Thoracic aorta (tissue), 2 donors: Measurements from ENCODE around the gene SMARCA4. TPM values are rescaled to one million over a fixed set of nuclear protein-coding genes. Genes with fewer than 3 reads are reported as not detected.
"Not testable (repeated sequence)": the region's sequence is repeated elsewhere in the genome, so short reads cannot be mapped to it uniquely, and the experiment has no call there.

Source experiments
- ATAC-seq: fragments of 150-250 bp; one replicate; pipeline ENCODE4 v1.8.0; 2017; ENCODE audit warnings: low read depth; ENCODE audit not compliant: insufficient number of reproducible peaks, low FRiP score
- DNase-seq: peaks from one replicate; pipeline ENCODE4 v3.0.0-alpha.2; 2020; ENCODE audit warnings: low spot score
- H3K27ac ChIP-seq, 2 donors: fragments of 200-600 bp; sonication (generic); 1 replicate in 1 of 2; 2 replicates in 1 of 2; pipeline ENCODE4 v1.5.1; 2016; ENCODE audit warnings: mild to moderate bottlenecking in 2 of 2, moderate library complexity in 2 of 2
- H3K27me3 ChIP-seq: fragments of 200-600 bp; sonication (generic); replicated peaks from 2 replicates; pipeline ENCODE4 v1.6.0; 2016; ENCODE audit warnings: mild to moderate bottlenecking; ENCODE audit not compliant: insufficient read depth
- H3K36me3 ChIP-seq: fragments of 200-600 bp; sonication (generic); one replicate; pipeline ENCODE4 v1.5.1; 2016
- H3K4me1 ChIP-seq, 2 donors: fragments of 200-600 bp; sonication (generic); 1 replicate in 1 of 2; 2 replicates in 1 of 2; pipeline versions ENCODE4 v1.5.1 to v1.6.0; 2016; ENCODE audit warnings: low read depth in 2 of 2, mild to moderate bottlenecking in 1 of 2; ENCODE audit not compliant: control insufficient read depth in 1 of 2
- H3K4me3 ChIP-seq: fragments of 200-600 bp; sonication (generic); 2 replicates; pipeline ENCODE4 v1.5.1; 2016; ENCODE audit warnings: mild to moderate bottlenecking
- H3K9me3 ChIP-seq: fragments of 200-600 bp; sonication (generic); 2 replicates; pipeline ENCODE4 v1.5.1; 2016
- CTCF ChIP-seq: fragments of 200-600 bp; sonication (generic); IDR thresholded peaks from one replicate; pipeline ENCODE4 v1.5.1; 2019; ENCODE audit warnings: antibody characterized with exemption
- total RNA-seq, 2 donors: library from RNA; depleted of rRNA; stranded (reverse); fragments of >200 nt; gene quantifications; one replicate each; pipeline versions ENCODE4 v1.1.0 to v1.2.3, GENCODE V29; 2016

SMARCA4 gene
- total RNA-seq, 2 donors from 2014 or later = 63.8 to 85.9 TPM

GRCh38 chr19:11100049-11100448, 139.2 kb downstream of the SMARCA4 start:
- TF ChIP-seq CTCF = no peak
- Histone ChIP-seq H3K4me3 (no peak overlapping the region), H3K4me1 (peaks cover 16 to 25% of the 10 kb centered on the region in 2 donors), H3K27ac (peak overlapping the region in 1 of 2 donors; percentile 42), H3K9me3 (no peaks in the 10 kb centered on the region), H3K27me3 (no peaks in the 10 kb centered on the region), H3K36me3 (peaks cover 26% of the 10 kb centered on the region)
- DNase-seq = no peak
- no peak for ATAC-seq

DNA sequence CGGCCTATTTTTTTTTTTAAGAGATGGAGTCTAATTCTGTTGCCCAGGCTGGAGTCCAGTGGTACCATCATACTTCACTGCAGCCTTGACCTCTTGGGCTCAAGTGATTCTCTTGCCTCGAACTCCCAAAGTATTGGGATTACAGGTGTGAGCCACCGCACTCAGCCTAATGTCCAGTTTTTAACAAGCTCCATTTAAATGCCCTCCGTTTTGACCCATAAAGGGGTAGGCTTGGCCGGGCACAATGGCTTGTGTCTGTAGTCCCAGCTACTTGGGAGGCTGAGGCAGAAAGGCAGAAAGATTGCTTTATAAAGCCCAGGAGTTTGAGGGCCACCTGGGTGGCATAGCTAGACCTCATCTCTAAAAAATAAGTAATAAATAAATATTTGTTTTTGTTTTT, 140.2 kb downstream of the SMARCA4 start:
- Histone ChIP-seq H3K4me1 (peaks cover 7 to 16% of the 10 kb centered on the region in 2 donors), H3K27ac (no peak overlapping the region), H3K4me3 (no peak overlapping the region), H3K36me3 (peaks cover 35% of the 10 kb centered on the region), H3K9me3 (no peaks in the 10 kb centered on the region), H3K27me3 (no peaks in the 10 kb centered on the region)
- DNase-seq = no peak
- no peak for TF ChIP-seq CTCF
- no peak for ATAC-seq

- H3K27ac ChIP-seq = no peak overlapping the region
- H3K9me3 ChIP-seq = no peaks in the 10 kb centered on the region
- no peak for DNase-seq
- no peaks in the 10 kb centered on the region for H3K4me1 ChIP-seq
- no peak for TF ChIP-seq CTCF
- ATAC-seq = no peak
- H3K27me3 ChIP-seq = no peaks in the 10 kb centered on the region
- H3K36me3 ChIP-seq = peaks cover 53% of the 10 kb centered on the region
- H3K4me3 ChIP-seq = no peak overlapping the region
Measured at GRCh38 chr19:11102944-11103343, 142.1 kb downstream of the SMARCA4 start.

GRCh38 chr19:11103667-11104066, 142.8 kb downstream of the SMARCA4 start:
- H3K4me1 ChIP-seq, H3K9me3 ChIP-seq, H3K4me3 ChIP-seq, ATAC-seq, H3K27ac ChIP-seq, H3K27me3 ChIP-seq, DNase-seq: not testable (repeated sequence)
- H3K36me3 ChIP-seq = peaks cover 58% of the 10 kb centered on the region

GRCh38 chr19:11105014-11105636, 144.3 kb downstream of the SMARCA4 start:
- Histone ChIP-seq H3K4me3 (no peak overlapping the region), H3K36me3 (peaks cover 69% of the 10 kb centered on the region), H3K9me3 (no peaks in the 10 kb centered on the region), H3K4me1 (no peaks in the 10 kb centered on the region), H3K27me3 (no peaks in the 10 kb centered on the region), H3K27ac (no peak overlapping the region)
- no peak for ATAC-seq
- no peak for TF ChIP-seq CTCF
- no peak for DNase-seq

- no peaks in the 10 kb centered on the region for H3K27me3 ChIP-seq
- H3K9me3 ChIP-seq = no peaks in the 10 kb centered on the region
- TF ChIP-seq CTCF = no peak
- no peak for ATAC-seq
- no peaks in the 10 kb centered on the region for H3K4me1 ChIP-seq
- no peak for DNase-seq
- H3K36me3 ChIP-seq = peaks cover 80% of the 10 kb centered on the region
- H3K4me3 ChIP-seq = no peak overlapping the region
- no peak overlapping the region for H3K27ac ChIP-seq
Measured at GRCh38 chr19:11106477-11106876, 145.6 kb downstream of the SMARCA4 start.
